ENCODE results near the gene ABI1. TPM values are rescaled to one million over a fixed set of nuclear protein-coding genes. Genes with fewer than 3 reads are reported as not detected.

The ABI1 gene
- total and polyA plus RNA-seq, 9 of the 15 experiments (the other 6 are each of a cell fraction or from before 2014, with no cell fraction given): 22.1 to 52.3 (median 39.0) TPM

DNA sequence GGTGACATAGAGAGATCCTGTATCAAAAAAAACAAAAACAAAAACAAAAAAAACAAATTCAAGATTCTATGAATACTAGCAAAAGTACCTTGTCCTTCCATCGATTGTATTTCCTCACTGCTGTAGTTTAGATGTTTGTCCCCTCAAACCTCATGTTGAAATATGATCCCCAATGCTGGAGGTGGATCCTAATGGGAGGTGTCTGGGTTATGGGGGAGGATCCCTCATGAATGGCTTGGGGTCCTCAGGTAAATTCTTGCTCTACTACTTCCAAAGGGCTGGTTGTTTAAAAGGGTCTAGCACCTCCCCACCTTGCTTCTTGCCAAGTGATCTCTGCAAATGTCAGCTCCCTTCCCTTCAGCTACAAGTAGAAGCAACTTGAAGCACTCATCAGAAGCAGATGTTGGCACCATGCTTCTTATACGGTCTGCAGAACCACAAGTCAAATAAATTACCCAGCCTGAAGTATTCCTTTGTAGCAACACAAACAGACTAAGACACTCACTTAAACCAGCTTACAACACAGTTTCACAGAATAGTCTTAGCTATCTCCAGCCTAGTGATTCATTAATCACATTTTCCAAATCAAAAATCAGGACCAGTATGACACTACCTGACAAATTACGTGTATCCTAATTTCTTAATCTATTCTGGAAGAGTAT is 20.7 kb downstream of the ABI1 start:
- Histone ChIP-seq H3K9me1 (ENCODE audit: control insufficient read depth, insufficient read depth, low read length) (no peaks in the 10 kb centered on the region), H3K9ac (ENCODE audit: insufficient read depth in 1 of 2, low read depth in 2 of 2, low read length in 2 of 2) (no peak overlapping the region), H3K36me3 (ENCODE audit: control insufficient read depth, insufficient read depth, low read length) (peaks cover 2% of the 10 kb centered on the region; the same call in 1 of the 3 replicates), H3K9me3 (replicated peaks; ENCODE audit: control insufficient read depth, insufficient read depth, low read depth, low read length) (no peaks in the 10 kb centered on the region), H3K27ac (ENCODE audit: extremely low read depth, low read depth, low read length) (no peak overlapping the region), H4K20me1 (replicated peaks; ENCODE audit: control insufficient read depth, insufficient read depth, low read length) (peaks cover 8% of the 10 kb centered on the region), H3K4me3 (no peak overlapping the region), H3K4me1 (replicated peaks in 1 of 2; ENCODE audit: control insufficient read depth in 2 of 2, insufficient read depth in 2 of 2, low read length in 2 of 2) (peaks cover 0 to 11% of the 10 kb centered on the region in 2 experiments; a peak in 3 of 5 replicates), H2AFZ (ENCODE audit: low read depth, low read length) (no peak overlapping the region), H3K79me2 (ENCODE audit: control insufficient read depth, insufficient read depth, low read length) (peaks cover 84% of the 10 kb centered on the region), H3K27me3 (ENCODE audit: control insufficient read depth in 2 of 2, insufficient read depth in 2 of 2, low read length in 2 of 2) (no peaks in the 10 kb centered on the region), H3K4me2 (ENCODE audit: insufficient read depth, low read length) (no peak overlapping the region)
- ATAC-seq (peak; percentile 28; the same call in 1 of the 3 replicates), FAIRE-seq (no peak), DNase-seq (ENCODE audit: extremely low read depth in 1 of 4, low spot score in 3 of 4) (no peak)
- 40% methylated on average over 3 of the region's 3 CpGs for WGBS (ENCODE audit: insufficient coverage, low coverage, missing lambda C conversion rate)
- TF ChIP-seq MYC (IDR thresholded peaks at IDR 0.05; ENCODE audit: low read depth, low read length): no peak
- no peak for TF ChIP-seq MYC (CRISPR knock-in tag; IDR thresholded peaks at IDR 0.05; ENCODE audit: borderline replicate concordance, low read depth)
- no peak for TF ChIP-seq CREBBP (IDR thresholded peaks at IDR 0.05; ENCODE audit: low read depth, low read length)
- TF ChIP-seq CBX5 (IDR thresholded peaks at IDR 0.05; ENCODE audit: borderline replicate concordance, low read depth): no peak
- no peak for TF ChIP-seq BRD4 (IDR thresholded peaks at IDR 0.05)
- TF ChIP-seq, protein P1, sequence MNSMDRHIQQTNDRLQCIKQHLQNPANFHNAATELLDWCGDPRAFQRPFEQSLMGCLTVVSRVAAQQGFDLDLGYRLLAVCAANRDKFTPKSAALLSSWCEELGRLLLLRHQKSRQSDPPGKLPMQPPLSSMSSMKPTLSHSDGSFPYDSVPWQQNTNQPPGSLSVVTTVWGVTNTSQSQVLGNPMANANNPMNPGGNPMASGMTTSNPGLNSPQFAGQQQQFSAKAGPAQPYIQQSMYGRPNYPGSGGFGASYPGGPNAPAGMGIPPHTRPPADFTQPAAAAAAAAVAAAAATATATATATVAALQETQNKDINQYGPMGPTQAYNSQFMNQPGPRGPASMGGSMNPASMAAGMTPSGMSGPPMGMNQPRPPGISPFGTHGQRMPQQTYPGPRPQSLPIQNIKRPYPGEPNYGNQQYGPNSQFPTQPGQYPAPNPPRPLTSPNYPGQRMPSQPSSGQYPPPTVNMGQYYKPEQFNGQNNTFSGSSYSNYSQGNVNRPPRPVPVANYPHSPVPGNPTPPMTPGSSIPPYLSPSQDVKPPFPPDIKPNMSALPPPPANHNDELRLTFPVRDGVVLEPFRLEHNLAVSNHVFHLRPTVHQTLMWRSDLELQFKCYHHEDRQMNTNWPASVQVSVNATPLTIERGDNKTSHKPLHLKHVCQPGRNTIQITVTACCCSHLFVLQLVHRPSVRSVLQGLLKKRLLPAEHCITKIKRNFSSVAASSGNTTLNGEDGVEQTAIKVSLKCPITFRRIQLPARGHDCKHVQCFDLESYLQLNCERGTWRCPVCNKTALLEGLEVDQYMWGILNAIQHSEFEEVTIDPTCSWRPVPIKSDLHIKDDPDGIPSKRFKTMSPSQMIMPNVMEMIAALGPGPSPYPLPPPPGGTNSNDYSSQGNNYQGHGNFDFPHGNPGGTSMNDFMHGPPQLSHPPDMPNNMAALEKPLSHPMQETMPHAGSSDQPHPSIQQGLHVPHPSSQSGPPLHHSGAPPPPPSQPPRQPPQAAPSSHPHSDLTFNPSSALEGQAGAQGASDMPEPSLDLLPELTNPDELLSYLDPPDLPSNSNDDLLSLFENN (IDR thresholded peaks at IDR 0.05; ENCODE audit: low read depth in 2 of 2, low read length in 2 of 2): no peak
- TF ChIP-seq ZNF75A (CRISPR knock-in tag; IDR thresholded peaks at IDR 0.05): no peak
- TF ChIP-seq MBD2 (IDR thresholded peaks at IDR 0.05; ENCODE audit: borderline replicate concordance, low read depth): no peak
- TF ChIP-seq ZNF696 (CRISPR knock-in tag; conservative IDR thresholded peaks at IDR 0.05): no peak
- no peak for TF ChIP-seq ZNF121 (CRISPR knock-in tag; conservative IDR thresholded peaks at IDR 0.05)
- no peak for TF ChIP-seq SP2 (IDR thresholded peaks at IDR 0.05; ENCODE audit: extremely low read depth, low read depth, low read length, poor library complexity, severe bottlenecking)
- POLR2A ChIA-PET: interaction anchor here (1.5 kb wide), 1 partner anchor 42 kb away, joined by 3 read pairs; no protein-coding TSS in a partner anchor
- intact Hi-C loops (cut with micrococcal nuclease): no loop called here
- CTCF ChIA-PET (ENCODE audit: low intra/inter-chr PET ratio): no interaction called here
- BruUV-seq (replicated peaks): no TSS peak
- in situ Hi-C loops (cut with MboI): no loop called here
